Measurements from ENCODE around the gene STAT5A. TPM values are rescaled to one million over a fixed set of nuclear protein-coding genes. Genes with fewer than 3 reads are reported as not detected.

Gene STAT5A
- total and polyA plus RNA-seq, 2 experiments from 2014 or later, result 2.3 to 18.1 TPM

- Mint-ChIP-seq H3K4me1 (peaks cover 18% of the 10 kb centered on the region), H3K4me3 (no peak overlapping the region), H3K9me3 (no peaks in the 10 kb centered on the region; the same call in 2 of the 3 replicates), H3K27me3 (ENCODE audit: insufficient read depth, low read depth, poor library complexity) (no peaks in the 10 kb centered on the region), H3K36me3 (ENCODE audit: low read depth) (peaks cover 72% of the 10 kb centered on the region), H3K27ac (peak overlapping the region; percentile 46; the same call in 1 of the 2 replicates)
- Histone ChIP-seq H3K9me2 (ENCODE audit: insufficient read depth) (no peaks in the 10 kb centered on the region), H3K4me2 (no peak overlapping the region), H2AFZ (no peak overlapping the region), H4K20me1 (replicated peaks; ENCODE audit: insufficient read depth) (no peaks in the 10 kb centered on the region), H3K27me3 (ENCODE audit: insufficient read depth) (no peaks in the 10 kb centered on the region), H3K27ac (ENCODE audit: low read depth) (peak overlapping the region; percentile 67; the same call in 1 of the 2 replicates), H3K36me3 (ENCODE audit: insufficient read depth) (peaks cover 19% of the 10 kb centered on the region), H3K79me2 (replicated peaks; ENCODE audit: insufficient read depth) (no peaks in the 10 kb centered on the region), H3F3A (replicated peaks; ENCODE audit: low read depth) (peaks cover 14% of the 10 kb centered on the region), H3K4me3 (no peak overlapping the region), H3K4me1 (ENCODE audit: insufficient read depth) (peaks cover 16% of the 10 kb centered on the region)
- TF ChIP-seq CTCF (conservative IDR thresholded peaks at IDR 0.05; ENCODE audit: low read depth in 2 of 2) (no peak), CREB1 (CRISPR knock-in tag; IDR thresholded peaks at IDR 0.05; ENCODE audit: low read depth) (no peak), ZNF331 (CRISPR knock-in tag; IDR thresholded peaks at IDR 0.05; ENCODE audit: low read depth) (no peak), JUNB (IDR thresholded peaks at IDR 0.05; ENCODE audit: unreplicated experiment) (no peak), POLR2AphosphoS5 (IDR thresholded peaks at IDR 0.05; ENCODE audit: low read depth) (no peak), EZH2phosphoT487 (IDR thresholded peaks at IDR 0.05; ENCODE audit: unreplicated experiment) (no peak), EZH2 (IDR thresholded peaks at IDR 0.05; ENCODE audit: low read depth, unreplicated experiment) (no peak), ETS1 (IDR thresholded peaks at IDR 0.05) (no peak), NANOG (IDR thresholded peaks at IDR 0.05; ENCODE audit: borderline replicate concordance) (no peak)
- peak; percentile 18; the same call in 2 of the 3 replicates for ATAC-seq
- DNase-seq (ENCODE audit: low spot score), result no peak
These were observed 35.0 kb downstream of the STAT5A start for GRCh38 chr17:42323268-42323773.

- no peak overlapping the region for H3K4me2 ChIP-seq
- H3K4me1 Mint-ChIP-seq, result peaks cover 30% of the 10 kb centered on the region
- DNase-seq (ENCODE audit: low spot score), result no peak
- peaks cover 23% of the 10 kb centered on the region for H3K4me1 ChIP-seq (ENCODE audit: insufficient read depth)
- H3K36me3 ChIP-seq (ENCODE audit: insufficient read depth), result peaks cover 19% of the 10 kb centered on the region
- no peak overlapping the region for H2AFZ ChIP-seq
- no peak overlapping the region for H3K4me3 ChIP-seq
- no peaks in the 10 kb centered on the region for H3K9me2 ChIP-seq (ENCODE audit: insufficient read depth)
- no peak overlapping the region for H3K27ac Mint-ChIP-seq
- peaks cover 75% of the 10 kb centered on the region for H3K36me3 Mint-ChIP-seq (ENCODE audit: low read depth)
- no peak overlapping the region for H3K27ac ChIP-seq (ENCODE audit: low read depth)
- H3K9me3 Mint-ChIP-seq, result no peaks in the 10 kb centered on the region; the same call in 1 of the 3 replicates
- ATAC-seq, result no peak
- no peak overlapping the region for H3K4me3 Mint-ChIP-seq
- no peaks in the 10 kb centered on the region for H4K20me1 ChIP-seq (replicated peaks; ENCODE audit: insufficient read depth)
- H3K27me3 ChIP-seq (ENCODE audit: insufficient read depth), result no peaks in the 10 kb centered on the region
- peaks cover 23% of the 10 kb centered on the region for H3F3A ChIP-seq (replicated peaks; ENCODE audit: low read depth)
- H3K79me2 ChIP-seq (replicated peaks; ENCODE audit: insufficient read depth), result no peaks in the 10 kb centered on the region
- peaks cover 3% of the 10 kb centered on the region for H3K27me3 Mint-ChIP-seq (ENCODE audit: insufficient read depth, low read depth, poor library complexity)
- TF ChIP-seq CREB1 (CRISPR knock-in tag; IDR thresholded peaks at IDR 0.05; ENCODE audit: low read depth), result no peak
- TF ChIP-seq REST (IDR thresholded peaks at IDR 0.05; ENCODE audit: unreplicated experiment), result no peak
- no peak for TF ChIP-seq ZNF114 (CRISPR knock-in tag; IDR thresholded peaks at IDR 0.05)
These were observed 36.7 kb downstream of the STAT5A start for GRCh38 chr17:42325026-42325425.

All from GM23338 (cell line).